Neutrophil (primary cell): ENCODE data around the gene MRPL24.

Experiments used
- H3K27ac ChIP-seq: fragments of 200-600 bp; sonication (generic); 2 replicates; pipeline ENCODE4 v1.5.1; 2016; ENCODE audit warnings: mild to moderate bottlenecking, moderate library complexity
- H3K27me3 ChIP-seq: fragments of 200-600 bp; sonication (generic); 2 replicates; pipeline ENCODE4 v1.6.0; 2016; ENCODE audit warnings: mild to moderate bottlenecking
- H3K36me3 ChIP-seq: fragments of 200-600 bp; sonication (generic); 2 replicates; pipeline ENCODE4 v1.5.1; 2017
- H3K4me1 ChIP-seq, 2 experiments: fragments of 200-600 bp in 1 of 2; sonication (generic) in 1 of 2; 1 replicate in 1 of 2; 2 replicates in 1 of 2; pipeline versions ENCODE4 v1.5.1 to v1.6.1; 2013 to 2016; ENCODE audit warnings: low read depth in 1 of 2, low read length in 1 of 2, mild to moderate bottlenecking in 1 of 2, moderate library complexity in 1 of 2; ENCODE audit not compliant: control insufficient read depth in 1 of 2, insufficient read depth in 1 of 2
- H3K4me3 ChIP-seq, 2 experiments: fragments of 200-600 bp in 1 of 2; sonication (generic) in 1 of 2; 1 replicate in 1 of 2; 2 replicates in 1 of 2; pipeline ENCODE4 v1.5.1; 2013 to 2016; ENCODE audit warnings: low read depth in 1 of 2, low read length in 1 of 2, mild to moderate bottlenecking in 1 of 2, moderate library complexity in 1 of 2
- H3K9me3 ChIP-seq: fragments of 200-600 bp; sonication (generic); 2 replicates; pipeline ENCODE4 v1.5.1; 2016
- TF ChIP-seq, protein P1 (sequence below): fragments of 200-600 bp; sonication (generic); IDR thresholded peaks from 2 replicates; pipeline ENCODE4 v1.5.1; 2016; ENCODE audit warnings: antibody characterized with exemption

Gene MRPL24

GRCh38 chr1:156703336-156703735, 37.6 kb downstream of the MRPL24 start:
- Histone ChIP-seq H3K4me1 (peaks cover 0 to 11% of the 10 kb centered on the region in 2 experiments), H3K27me3 (peaks cover 95% of the 10 kb centered on the region), H3K4me3 (no peak overlapping the region), H3K27ac (no peak overlapping the region), H3K36me3 (no peaks in the 10 kb centered on the region), H3K9me3 (no peaks in the 10 kb centered on the region)
- TF ChIP-seq, protein P1, sequence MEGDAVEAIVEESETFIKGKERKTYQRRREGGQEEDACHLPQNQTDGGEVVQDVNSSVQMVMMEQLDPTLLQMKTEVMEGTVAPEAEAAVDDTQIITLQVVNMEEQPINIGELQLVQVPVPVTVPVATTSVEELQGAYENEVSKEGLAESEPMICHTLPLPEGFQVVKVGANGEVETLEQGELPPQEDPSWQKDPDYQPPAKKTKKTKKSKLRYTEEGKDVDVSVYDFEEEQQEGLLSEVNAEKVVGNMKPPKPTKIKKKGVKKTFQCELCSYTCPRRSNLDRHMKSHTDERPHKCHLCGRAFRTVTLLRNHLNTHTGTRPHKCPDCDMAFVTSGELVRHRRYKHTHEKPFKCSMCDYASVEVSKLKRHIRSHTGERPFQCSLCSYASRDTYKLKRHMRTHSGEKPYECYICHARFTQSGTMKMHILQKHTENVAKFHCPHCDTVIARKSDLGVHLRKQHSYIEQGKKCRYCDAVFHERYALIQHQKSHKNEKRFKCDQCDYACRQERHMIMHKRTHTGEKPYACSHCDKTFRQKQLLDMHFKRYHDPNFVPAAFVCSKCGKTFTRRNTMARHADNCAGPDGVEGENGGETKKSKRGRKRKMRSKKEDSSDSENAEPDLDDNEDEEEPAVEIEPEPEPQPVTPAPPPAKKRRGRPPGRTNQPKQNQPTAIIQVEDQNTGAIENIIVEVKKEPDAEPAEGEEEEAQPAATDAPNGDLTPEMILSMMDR: no peak

- Histone ChIP-seq H3K27me3 (peaks cover 93% of the 10 kb centered on the region), H3K27ac (no peak overlapping the region), H3K9me3 (no peaks in the 10 kb centered on the region), H3K4me3 (no peak overlapping the region), H3K4me1 (peaks cover 0 to 9% of the 10 kb centered on the region in 2 experiments), H3K36me3 (no peaks in the 10 kb centered on the region)
- TF ChIP-seq, protein P1: no peak
These were observed 40.0 kb downstream of the MRPL24 start for GRCh38 chr1:156700736-156701531.

DNA sequence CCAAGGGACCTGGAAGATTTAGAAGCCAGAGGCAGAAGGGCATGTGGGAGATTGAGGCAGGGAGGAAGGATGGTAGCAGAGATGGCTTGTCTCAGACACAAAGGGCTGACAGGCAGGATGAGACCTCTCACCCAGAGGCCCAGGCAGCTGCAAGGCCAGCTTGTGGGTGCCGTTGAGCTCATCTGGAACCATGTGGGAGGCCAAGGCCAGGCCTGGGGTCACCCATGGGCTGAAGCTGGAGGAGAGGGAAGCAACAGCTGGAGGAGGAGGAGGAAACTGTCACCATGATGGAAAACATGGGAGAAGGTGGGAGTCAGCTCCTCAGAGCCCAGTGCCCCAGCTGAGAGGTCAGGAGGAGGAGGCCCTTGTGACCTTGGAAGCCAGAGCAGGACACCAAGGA, 41.9 kb downstream of the MRPL24 start:
- H3K27ac ChIP-seq: no peak overlapping the region
- H3K27me3 ChIP-seq: peaks cover 82% of the 10 kb centered on the region
- no peak overlapping the region for H3K4me3 ChIP-seq
- H3K36me3 ChIP-seq: no peaks in the 10 kb centered on the region
- no peaks in the 10 kb centered on the region for H3K9me3 ChIP-seq
- TF ChIP-seq, protein P1: no peak
- no peaks in the 10 kb centered on the region for H3K4me1 ChIP-seq

DNA sequence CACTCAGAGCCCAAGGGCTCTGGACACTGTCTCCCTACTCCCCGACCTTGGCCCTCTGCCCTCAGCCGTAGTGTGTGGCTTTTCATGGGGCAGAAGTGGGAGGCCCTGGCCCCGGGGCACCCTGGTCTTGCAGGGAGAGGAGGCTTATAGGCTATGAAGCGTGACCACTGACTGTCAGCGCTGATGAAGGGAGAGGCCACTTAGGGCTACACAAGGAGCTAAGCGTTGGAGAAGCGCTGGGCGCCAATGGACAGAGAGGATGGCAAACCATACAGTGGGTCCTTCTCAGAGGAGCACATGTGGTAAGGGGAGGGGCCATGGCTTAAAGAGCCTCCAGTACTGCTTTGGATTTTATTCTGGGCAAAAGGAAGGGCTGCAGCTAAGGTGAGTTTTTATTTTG, 43.4 kb downstream of the MRPL24 start:
- Histone ChIP-seq H3K4me1 (no peaks in the 10 kb centered on the region), H3K9me3 (no peaks in the 10 kb centered on the region), H3K27ac (no peak overlapping the region), H3K36me3 (no peaks in the 10 kb centered on the region), H3K27me3 (peaks cover 82% of the 10 kb centered on the region), H3K4me3 (no peak overlapping the region)
- TF ChIP-seq, protein P1: no peak

GRCh38 chr1:156696755-156697154, 44.1 kb downstream of the MRPL24 start:
- no peaks in the 10 kb centered on the region for H3K9me3 ChIP-seq
- H3K27me3 ChIP-seq: peaks cover 82% of the 10 kb centered on the region
- TF ChIP-seq, protein P1: no peak
- H3K4me1 ChIP-seq: no peaks in the 10 kb centered on the region
- no peak overlapping the region for H3K4me3 ChIP-seq
- no peak overlapping the region for H3K27ac ChIP-seq
- H3K36me3 ChIP-seq: no peaks in the 10 kb centered on the region
